ENCODE data around the gene GABPA.
"Not testable (repeated sequence)": the region's sequence is repeated elsewhere in the genome, so short reads cannot be mapped to it uniquely, and the experiment has no call there.

DNA sequence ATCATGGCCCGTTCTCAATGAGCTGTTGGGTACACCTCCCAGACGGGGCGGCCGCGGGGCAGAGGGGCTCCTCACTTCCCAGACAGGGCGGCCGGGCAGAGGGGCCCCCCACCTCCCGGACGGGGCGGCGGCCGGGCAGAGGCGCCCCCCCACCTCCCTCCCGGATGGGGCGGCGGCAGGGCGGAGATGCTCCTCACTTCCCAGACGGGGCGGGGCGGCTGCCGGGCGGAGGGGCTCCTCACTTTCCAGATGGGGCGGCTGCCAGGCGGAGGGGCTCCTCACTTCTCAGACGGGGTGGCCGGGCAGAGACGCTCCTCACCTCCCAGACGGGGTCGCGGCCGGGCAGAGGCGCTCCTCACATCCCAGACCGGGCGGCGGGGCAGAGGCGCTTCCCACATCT, 39.3 kb upstream of the GABPA start:
- TF ChIP-seq, protein P1, sequence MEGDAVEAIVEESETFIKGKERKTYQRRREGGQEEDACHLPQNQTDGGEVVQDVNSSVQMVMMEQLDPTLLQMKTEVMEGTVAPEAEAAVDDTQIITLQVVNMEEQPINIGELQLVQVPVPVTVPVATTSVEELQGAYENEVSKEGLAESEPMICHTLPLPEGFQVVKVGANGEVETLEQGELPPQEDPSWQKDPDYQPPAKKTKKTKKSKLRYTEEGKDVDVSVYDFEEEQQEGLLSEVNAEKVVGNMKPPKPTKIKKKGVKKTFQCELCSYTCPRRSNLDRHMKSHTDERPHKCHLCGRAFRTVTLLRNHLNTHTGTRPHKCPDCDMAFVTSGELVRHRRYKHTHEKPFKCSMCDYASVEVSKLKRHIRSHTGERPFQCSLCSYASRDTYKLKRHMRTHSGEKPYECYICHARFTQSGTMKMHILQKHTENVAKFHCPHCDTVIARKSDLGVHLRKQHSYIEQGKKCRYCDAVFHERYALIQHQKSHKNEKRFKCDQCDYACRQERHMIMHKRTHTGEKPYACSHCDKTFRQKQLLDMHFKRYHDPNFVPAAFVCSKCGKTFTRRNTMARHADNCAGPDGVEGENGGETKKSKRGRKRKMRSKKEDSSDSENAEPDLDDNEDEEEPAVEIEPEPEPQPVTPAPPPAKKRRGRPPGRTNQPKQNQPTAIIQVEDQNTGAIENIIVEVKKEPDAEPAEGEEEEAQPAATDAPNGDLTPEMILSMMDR (tag by site-specific recombination; IDR thresholded peaks at IDR 0.05) = not testable (repeated sequence)
- not testable (repeated sequence) for TF ChIP-seq ZNF324 (tag by site-specific recombination; IDR thresholded peaks at IDR 0.05); SALL2 (tag by site-specific recombination; IDR thresholded peaks at IDR 0.05; ENCODE audit: borderline replicate concordance); BCL11B (tag by site-specific recombination; IDR thresholded peaks at IDR 0.05; ENCODE audit: low read depth)
- TF ChIP-seq, protein P2, sequence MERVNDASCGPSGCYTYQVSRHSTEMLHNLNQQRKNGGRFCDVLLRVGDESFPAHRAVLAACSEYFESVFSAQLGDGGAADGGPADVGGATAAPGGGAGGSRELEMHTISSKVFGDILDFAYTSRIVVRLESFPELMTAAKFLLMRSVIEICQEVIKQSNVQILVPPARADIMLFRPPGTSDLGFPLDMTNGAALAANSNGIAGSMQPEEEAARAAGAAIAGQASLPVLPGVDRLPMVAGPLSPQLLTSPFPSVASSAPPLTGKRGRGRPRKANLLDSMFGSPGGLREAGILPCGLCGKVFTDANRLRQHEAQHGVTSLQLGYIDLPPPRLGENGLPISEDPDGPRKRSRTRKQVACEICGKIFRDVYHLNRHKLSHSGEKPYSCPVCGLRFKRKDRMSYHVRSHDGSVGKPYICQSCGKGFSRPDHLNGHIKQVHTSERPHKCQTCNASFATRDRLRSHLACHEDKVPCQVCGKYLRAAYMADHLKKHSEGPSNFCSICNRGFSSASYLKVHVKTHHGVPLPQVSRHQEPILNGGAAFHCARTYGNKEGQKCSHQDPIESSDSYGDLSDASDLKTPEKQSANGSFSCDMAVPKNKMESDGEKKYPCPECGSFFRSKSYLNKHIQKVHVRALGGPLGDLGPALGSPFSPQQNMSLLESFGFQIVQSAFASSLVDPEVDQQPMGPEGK (tag by site-specific recombination; IDR thresholded peaks at IDR 0.05) = not testable (repeated sequence)
- TF ChIP-seq, protein P3, sequence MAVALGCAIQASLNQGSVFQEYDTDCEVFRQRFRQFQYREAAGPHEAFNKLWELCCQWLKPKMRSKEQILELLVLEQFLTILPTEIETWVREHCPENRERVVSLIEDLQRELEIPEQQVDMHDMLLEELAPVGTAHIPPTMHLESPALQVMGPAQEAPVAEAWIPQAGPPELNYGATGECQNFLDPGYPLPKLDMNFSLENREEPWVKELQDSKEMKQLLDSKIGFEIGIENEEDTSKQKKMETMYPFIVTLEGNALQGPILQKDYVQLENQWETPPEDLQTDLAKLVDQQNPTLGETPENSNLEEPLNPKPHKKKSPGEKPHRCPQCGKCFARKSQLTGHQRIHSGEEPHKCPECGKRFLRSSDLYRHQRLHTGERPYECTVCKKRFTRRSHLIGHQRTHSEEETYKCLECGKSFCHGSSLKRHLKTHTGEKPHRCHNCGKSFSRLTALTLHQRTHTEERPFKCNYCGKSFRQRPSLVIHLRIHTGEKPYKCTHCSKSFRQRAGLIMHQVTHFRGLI (tag by site-specific recombination; IDR thresholded peaks at IDR 0.05) = not testable (repeated sequence)

Data from HEK293 (cell line).